ENCODE data around the gene KIF23.

KIF23 gene

GRCh38 chr15:69389426-69389825, 24.7 kb upstream of the KIF23 start:
- no peak for DNase-seq (ENCODE audit: low read depth)
- H3K4me3 ChIP-seq (ENCODE audit: low read length) = no peak overlapping the region
- TF ChIP-seq CTCF (conservative IDR thresholded peaks at IDR 0.05; ENCODE audit: low read length) = no peak

GRCh38 chr15:69390575-69390974, 23.6 kb upstream of the KIF23 start:
- DNase-seq (ENCODE audit: low read depth) = peak; percentile 81
- no peak overlapping the region for H3K4me3 ChIP-seq (ENCODE audit: low read length)
- no peak for TF ChIP-seq CTCF (conservative IDR thresholded peaks at IDR 0.05; ENCODE audit: low read length)

- H3K4me3 ChIP-seq (ENCODE audit: low read length) = no peak overlapping the region
- TF ChIP-seq CTCF (conservative IDR thresholded peaks at IDR 0.05; ENCODE audit: low read length) = no peak
Observed at GRCh38 chr15:69391046-69391757, 22.9 kb upstream of the KIF23 start.

GRCh38 chr15:69392352-69392751, 21.8 kb upstream of the KIF23 start:
- DNase-seq (ENCODE audit: low read depth) = no peak
- no peak for TF ChIP-seq CTCF (conservative IDR thresholded peaks at IDR 0.05; ENCODE audit: low read length)
- H3K4me3 ChIP-seq (ENCODE audit: low read length) = no peak overlapping the region

More at GRCh38 chr15:69391046-69391757, 22.9 kb upstream of the KIF23 start:
- no peak for DNase-seq (ENCODE audit: low read depth)

- no peak overlapping the region for H3K4me3 ChIP-seq (ENCODE audit: low read length)
- DNase-seq (ENCODE audit: low read depth) = no peak
- TF ChIP-seq CTCF (conservative IDR thresholded peaks at IDR 0.05; ENCODE audit: low read length) = no peak
Observed at GRCh38 chr15:69393831-69394491, 20.2 kb upstream of the KIF23 start.

- TF ChIP-seq CTCF (conservative IDR thresholded peaks at IDR 0.05; ENCODE audit: low read length) = peak; percentile 91
- no peak overlapping the region for H3K4me3 ChIP-seq (ENCODE audit: low read length)
- peak; percentile 58 for DNase-seq (ENCODE audit: low read depth)
Observed at GRCh38 chr15:69394556-69395282, 19.4 kb upstream of the KIF23 start.
